HG03460 (cell line): ENCODE measurements around the gene PDIA6.
"Not testable (repeated sequence)": the region's sequence is repeated elsewhere in the genome, so short reads cannot be mapped to it uniquely, and the experiment has no call there.

Experiments
- ATAC-seq: cut with Tn5 transposase; IDR thresholded peaks from one replicate; pipeline ENCODE4 v1.9.1; 2021; ENCODE audit not compliant: unreplicated experiment

The PDIA6 gene

GRCh38 chr2:10811517-10811916, 1.1 kb downstream of the PDIA6 start:
- ATAC-seq, result no peak

DNA sequence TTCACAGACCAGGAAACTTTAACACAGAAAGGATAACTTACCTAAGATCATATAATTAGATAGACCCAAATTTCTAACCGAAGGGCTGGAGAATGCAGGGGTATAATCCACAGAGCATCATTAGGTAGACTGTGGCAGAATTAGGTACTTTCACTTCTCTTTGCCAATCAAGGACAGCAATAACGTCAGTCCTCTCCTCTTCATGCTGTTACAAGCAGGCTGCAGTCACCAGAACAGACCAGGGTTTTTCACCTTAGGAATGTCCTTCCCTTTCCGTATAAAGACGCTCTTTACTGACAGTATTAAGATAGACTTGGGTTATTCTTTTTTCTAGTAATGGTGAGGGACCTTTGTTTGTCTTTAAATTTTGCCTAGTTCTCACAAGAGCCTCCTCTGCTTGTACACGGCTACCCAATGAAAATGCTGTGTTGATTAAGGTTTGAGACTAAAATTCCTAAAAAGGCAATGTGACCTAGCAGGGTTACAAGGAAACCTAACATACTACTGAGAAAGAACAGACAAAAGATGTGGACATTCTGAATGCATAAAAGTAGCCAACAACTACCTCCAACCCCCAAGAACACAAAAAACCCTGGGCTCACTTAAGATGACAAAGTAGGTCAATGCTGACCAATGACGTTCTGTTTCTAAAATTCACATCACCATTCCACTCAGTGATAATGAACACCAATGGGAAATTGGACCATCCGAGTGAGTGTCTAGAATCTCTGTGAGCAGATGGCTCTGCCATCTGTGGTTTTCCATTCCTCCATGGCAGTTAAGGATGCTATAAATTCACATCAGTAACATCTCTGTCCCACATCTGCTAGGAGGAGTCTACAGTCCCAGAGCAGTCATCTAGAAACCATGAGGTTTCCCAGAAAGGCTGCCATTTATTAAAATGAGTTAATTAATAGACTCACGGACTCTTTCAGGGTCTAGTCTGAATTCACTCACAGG, 2.1 kb downstream of the PDIA6 start:
- peak; percentile 31 for ATAC-seq

GRCh38 chr2:10806543-10806942, 6.0 kb downstream of the PDIA6 start:
- no peak for ATAC-seq

- not testable (repeated sequence) for ATAC-seq
These were observed 6.6 kb downstream of the PDIA6 start for GRCh38 chr2:10805990-10806389.

- ATAC-seq, result no peak
These were observed 9.9 kb downstream of the PDIA6 start for GRCh38 chr2:10802657-10803056.

- no peak for ATAC-seq
These were observed 12.4 kb downstream of the PDIA6 start for GRCh38 chr2:10800163-10800562.

DNA sequence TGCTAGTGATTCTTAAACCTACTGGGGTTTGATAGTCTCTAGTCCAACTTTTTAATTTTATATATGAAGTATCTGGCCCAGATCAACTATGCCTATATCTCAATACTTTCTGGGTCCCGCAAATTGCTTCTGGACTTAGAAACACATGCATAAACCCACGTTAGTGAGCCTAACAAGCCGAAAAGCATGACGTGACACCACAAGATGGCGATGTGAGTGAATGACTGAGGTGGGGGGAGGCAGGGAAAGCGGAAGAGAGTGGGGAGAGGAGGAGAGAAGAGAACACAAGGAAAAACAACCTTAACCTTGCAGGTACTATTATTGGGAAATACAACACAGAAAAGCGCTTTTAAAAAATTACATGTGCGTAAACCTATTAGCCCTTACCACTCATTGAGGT, 13.8 kb downstream of the PDIA6 start:
- ATAC-seq, result no peak

GRCh38 chr2:10796703-10797102, 15.9 kb downstream of the PDIA6 start:
- no peak for ATAC-seq

- ATAC-seq, result no peak
These were observed 17.0 kb downstream of the PDIA6 start for GRCh38 chr2:10795508-10796046.

DNA sequence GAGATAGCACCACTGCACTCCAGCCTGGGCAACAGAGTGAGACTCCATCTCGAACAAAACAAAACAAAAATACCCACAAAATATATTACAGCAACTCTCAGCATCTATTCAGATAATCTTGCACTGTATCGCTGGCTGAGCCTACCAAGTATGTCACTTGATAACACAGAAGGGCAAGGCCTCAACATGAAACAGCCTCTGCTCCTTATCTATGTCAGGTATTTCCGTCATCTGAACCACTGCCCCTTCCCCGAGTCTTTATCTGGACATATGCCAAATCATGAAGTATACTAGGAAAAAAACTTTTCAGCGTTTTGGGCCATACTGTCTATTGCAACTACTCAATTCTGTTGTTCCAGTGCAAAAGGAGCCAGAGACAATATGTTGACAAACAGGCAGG, 17.7 kb downstream of the PDIA6 start:
- ATAC-seq, result no peak

GRCh38 chr2:10793816-10794215, 18.8 kb downstream of the PDIA6 start:
- ATAC-seq, result no peak

- ATAC-seq, result no peak
These were observed 19.8 kb downstream of the PDIA6 start for GRCh38 chr2:10792660-10793400.

- ATAC-seq, result peak; percentile 42
These were observed 20.5 kb downstream of the PDIA6 start for GRCh38 chr2:10792001-10792634.

- peak; percentile 85 for ATAC-seq
These were observed 22.2 kb downstream of the PDIA6 start for GRCh38 chr2:10790228-10790973.

DNA sequence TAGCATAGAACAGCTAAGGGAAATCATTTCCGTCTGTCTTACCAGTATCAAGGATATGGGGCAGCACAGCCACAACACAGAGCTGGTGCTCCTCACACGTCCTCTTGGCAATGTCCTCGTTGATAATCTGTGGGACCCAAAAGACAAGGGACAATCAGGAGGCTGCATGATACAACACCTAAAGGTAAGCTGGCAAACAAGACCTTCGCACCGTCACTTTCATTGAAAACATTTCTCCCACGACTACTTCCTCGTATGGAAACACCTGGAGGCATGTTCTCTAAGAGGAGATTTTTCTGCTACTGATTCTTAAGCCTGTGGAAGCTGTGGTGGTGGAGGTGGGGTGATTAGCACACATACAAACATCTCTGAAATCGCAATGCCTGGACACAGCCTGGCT, 23.7 kb downstream of the PDIA6 start:
- no peak for ATAC-seq

DNA sequence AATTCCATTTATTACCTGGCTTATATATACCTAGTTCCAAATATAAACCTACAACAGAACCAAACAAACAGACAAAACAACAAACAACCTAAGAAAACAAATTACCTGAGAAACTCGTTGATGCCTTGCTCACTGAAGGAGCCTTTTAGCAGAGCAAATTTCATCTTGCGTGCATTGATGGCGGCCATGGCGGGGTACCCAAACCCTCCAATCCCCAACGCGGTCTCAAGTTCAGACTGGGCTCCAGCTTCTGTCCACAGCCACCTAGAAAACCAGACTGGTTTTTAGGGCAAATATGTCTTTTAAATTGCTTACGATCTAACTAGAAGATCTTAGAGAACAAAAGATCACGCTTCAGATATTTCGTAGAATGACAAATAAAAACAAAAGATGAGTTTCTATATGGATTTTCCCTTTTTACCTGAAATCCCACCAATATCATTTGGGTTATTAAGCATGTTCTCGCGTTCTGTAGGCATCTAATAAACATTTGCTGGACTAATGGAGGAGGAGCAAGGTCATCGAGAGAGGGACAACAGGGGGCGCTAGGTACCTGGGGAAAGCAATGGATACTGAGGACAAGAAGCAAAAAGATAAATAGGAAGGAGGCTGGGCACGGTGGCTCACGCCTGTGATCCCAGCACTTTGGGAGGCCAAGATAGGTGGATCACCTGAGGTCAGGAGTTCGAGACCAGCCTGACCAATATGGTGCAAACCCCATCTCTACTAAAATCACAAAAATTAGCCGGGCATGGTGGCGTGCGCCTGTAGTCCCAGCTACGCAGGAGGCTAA, 25.2 kb downstream of the PDIA6 start:
- ATAC-seq, result no peak

- ATAC-seq, result no peak
These were observed 26.2 kb downstream of the PDIA6 start for GRCh38 chr2:10786240-10786982.

DNA sequence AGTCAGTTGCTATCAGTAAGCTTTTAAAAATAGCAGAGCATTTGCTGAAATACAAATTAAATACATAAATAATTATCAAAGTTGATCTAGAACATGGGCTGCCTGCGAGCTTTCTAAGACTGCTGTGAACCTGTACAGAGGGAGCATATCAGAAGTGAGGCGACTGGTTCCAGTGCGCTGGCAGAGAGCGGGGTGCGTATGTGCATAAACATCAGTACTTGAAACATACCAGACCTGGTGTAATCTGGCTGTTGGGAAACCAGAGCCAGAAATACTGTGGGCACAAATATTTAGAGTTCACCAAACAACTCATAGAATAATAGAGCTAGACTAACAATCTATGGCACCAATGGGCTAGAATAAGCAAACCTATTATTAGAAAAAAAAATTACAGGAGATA, 27.3 kb downstream of the PDIA6 start:
- ATAC-seq, result no peak

DNA sequence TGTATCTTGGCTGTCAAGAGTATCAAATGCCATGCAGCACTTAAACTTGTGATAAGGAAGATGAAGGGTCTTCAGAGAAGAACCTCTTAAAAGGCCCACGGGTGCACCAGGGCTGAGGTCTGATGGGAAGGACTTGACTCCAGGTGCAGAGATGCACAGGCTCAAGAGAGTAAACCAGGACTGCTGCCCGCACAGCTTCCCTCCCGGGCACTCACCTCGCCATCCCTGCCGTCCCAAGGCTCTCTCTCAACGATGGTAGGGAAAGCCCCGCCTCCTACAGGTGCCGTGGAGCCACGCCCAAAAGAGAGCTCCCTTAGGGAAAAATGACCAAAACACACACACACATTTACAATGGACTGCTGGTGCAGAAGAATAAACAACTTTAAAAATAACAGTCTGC, 27.9 kb downstream of the PDIA6 start:
- ATAC-seq, result no peak
